K562 (cell line): Measurements from ENCODE around the gene HRCT1. TPM values are rescaled to one million over a fixed set of nuclear protein-coding genes. Genes with fewer than 3 reads are reported as not detected.

Source experiments
- CREM ChIP-seq: IDR thresholded peaks from 2 replicates; pipeline ENCODE4 v1.6.1; 2014; ENCODE audit warnings: antibody characterized with exemption, low read depth
- EP300 ChIP-seq: IDR thresholded peaks from 2 replicates; pipeline ENCODE4 v1.6.1; 2012; ENCODE audit warnings: low read length, improper control_type of control experiment
- KDM5B ChIP-seq: fragments of 200-600 bp; sonication (generic); IDR thresholded peaks from 2 replicates; pipeline ENCODE4 v1.6.1; 2012; ENCODE audit warnings: low read depth, mild to moderate bottlenecking, moderate library complexity, low read length, control low read depth, inconsistent platforms; ENCODE audit not compliant: insufficient replicate concordance
- KLF13 ChIP-seq: fragments of 450-650 bp; IDR thresholded peaks from 2 replicates; pipeline ENCODE4 v1.6.1; 2016; ENCODE audit warnings: missing genetic modification characterization, low read depth, mild to moderate bottlenecking, missing compliant biosample characterization, moderate library complexity, borderline replicate concordance
- KLF6 ChIP-seq: fragments of 250-450 bp; sonication (Bioruptor Pico); IDR thresholded peaks from 2 replicates; pipeline ENCODE4 v1.4.0; 2020; ENCODE audit warnings: mild to moderate bottlenecking, moderate library complexity, borderline replicate concordance
- MYC ChIP-seq, 2 experiments: fragments of 250-450 bp in 1 of 2; sonication (Bioruptor Pico) in 1 of 2; IDR thresholded peaks; 2 replicates each; pipeline versions ENCODE4 v1.5.1 to v1.6.1; 2012 to 2021; ENCODE audit warnings: low read depth in 2 of 2, borderline replicate concordance in 1 of 2, improper control_type of control experiment in 1 of 2, low read length in 1 of 2, mild to moderate bottlenecking in 1 of 2, moderate library complexity in 1 of 2
- NEUROD1 ChIP-seq: fragments of 150-350 bp; IDR thresholded peaks from 2 replicates; pipeline ENCODE4 v1.6.1; 2014; ENCODE audit warnings: borderline replicate concordance, low read length, low read depth; ENCODE audit not compliant: partially characterized antibody
- REST ChIP-seq, 2 experiments: fragments of 450-650 bp; formaldehyde crosslinking in 1 of 2; IDR thresholded peaks; 2 replicates each; pipeline versions ENCODE4 v1.4.0 to v1.6.1; 2014 to 2020; ENCODE audit warnings: mild to moderate bottlenecking in 2 of 2, borderline replicate concordance in 1 of 2, low read depth in 1 of 2
- SFPQ ChIP-seq: fragments of 200-400 bp; formaldehyde crosslinking; IDR thresholded peaks from 2 replicates; pipeline ENCODE4 v1.6.1; 2017; ENCODE audit warnings: mild to moderate bottlenecking, low read depth, low read length, moderate library complexity
- ZNF239 ChIP-seq: fragments of 250-450 bp; sonication (Bioruptor Pico); IDR thresholded peaks from 2 replicates; pipeline ENCODE4 v1.4.0; 2020; ENCODE audit warnings: mild to moderate bottlenecking
- ZNF586 ChIP-seq: fragments of 450-650 bp; formaldehyde crosslinking; conservative IDR thresholded peaks from 2 replicates; pipeline ENCODE4 v1.4.0; 2020; ENCODE audit warnings: mild to moderate bottlenecking, moderate library complexity
- polyA plus RNA-seq, 8 experiments: library from polyadenylated mRNA; depleted of rRNA in 4 of 8; stranded (reverse) in 5 of 8; unstranded in 3 of 8; fragments of >200 nt; fragmentation: Nextera tagmentation in 2 of 8; fragmentation: Illumina TruSeq in 1 of 8; extraction: Ambion mirVana in 2 of 8; extraction: Trizol in 1 of 8; gene quantifications; 2 replicates each; pipeline versions ENCODE4 v1.2.1 to v1.2.3, GENCODE V29; 2011 to 2014; ENCODE audit warnings: inconsistent platforms in 1 of 8, missing spikeins in 1 of 8
- total RNA-seq, 7 experiments: library from RNA; depleted of rRNA in 6 of 7; stranded (reverse); fragments of >200 nt in 6 of 7; fragmentation: Illumina TruSeq in 2 of 7; extraction: Trizol in 2 of 7; gene quantifications; 2 replicates each; pipeline versions ENCODE4 v1.2.1 to v1.2.3, GENCODE V29; 2011 to 2021; ENCODE audit warnings: low replicate concordance in 1 of 7
- TF ChIP-seq, protein P1 (sequence below): fragments of 200-800 bp; sonication (Bioruptor generic); IDR thresholded peaks from 2 replicates; pipeline ENCODE4 v1.6.1; 2017; ENCODE audit warnings: missing genetic modification characterization, missing compliant biosample characterization

HRCT1 gene
- total and polyA plus RNA-seq, 9 of the 15 experiments (the other 6 are each of a cell fraction or from before 2014, with no cell fraction given): 0.40 TPM; not detected in 8

DNA sequence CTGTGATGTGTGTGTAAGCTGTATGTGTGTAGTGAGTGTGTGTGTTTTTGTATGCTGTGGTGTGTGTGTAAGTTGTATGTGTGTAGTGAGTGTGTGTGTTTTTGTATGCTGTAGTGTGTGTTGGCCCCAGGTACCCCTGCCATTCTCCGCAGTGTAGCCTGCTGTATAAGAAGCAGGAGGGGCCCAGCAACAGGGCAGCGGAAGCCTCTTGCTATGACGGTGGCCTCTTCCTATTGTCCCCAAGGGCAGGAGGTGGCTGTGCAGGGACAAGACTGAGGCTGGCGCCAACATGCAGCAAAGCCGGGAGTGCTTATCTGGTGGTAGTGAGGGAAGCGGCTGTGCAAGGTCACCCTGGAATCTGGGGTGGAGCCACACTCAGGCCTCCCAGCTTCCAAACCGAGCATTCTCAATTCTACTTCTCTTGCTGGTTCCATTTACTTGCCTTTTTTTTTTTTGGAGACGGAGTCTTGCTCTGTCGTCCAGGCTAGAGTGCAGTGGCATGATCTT is 8.4 kb downstream of the HRCT1 start (continued):
- TF ChIP-seq, protein P1, sequence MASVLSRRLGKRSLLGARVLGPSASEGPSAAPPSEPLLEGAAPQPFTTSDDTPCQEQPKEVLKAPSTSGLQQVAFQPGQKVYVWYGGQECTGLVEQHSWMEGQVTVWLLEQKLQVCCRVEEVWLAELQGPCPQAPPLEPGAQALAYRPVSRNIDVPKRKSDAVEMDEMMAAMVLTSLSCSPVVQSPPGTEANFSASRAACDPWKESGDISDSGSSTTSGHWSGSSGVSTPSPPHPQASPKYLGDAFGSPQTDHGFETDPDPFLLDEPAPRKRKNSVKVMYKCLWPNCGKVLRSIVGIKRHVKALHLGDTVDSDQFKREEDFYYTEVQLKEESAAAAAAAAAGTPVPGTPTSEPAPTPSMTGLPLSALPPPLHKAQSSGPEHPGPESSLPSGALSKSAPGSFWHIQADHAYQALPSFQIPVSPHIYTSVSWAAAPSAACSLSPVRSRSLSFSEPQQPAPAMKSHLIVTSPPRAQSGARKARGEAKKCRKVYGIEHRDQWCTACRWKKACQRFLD: no peak
- TF ChIP-seq ZNF239 (CRISPR knock-in tag): no peak
- no peak for TF ChIP-seq NEUROD1
- no peak for TF ChIP-seq ZNF586
- no peak for TF ChIP-seq MYC (IDR thresholded peaks at IDR 0.05; ENCODE audit: low read depth, low read length)
- TF ChIP-seq MYC (CRISPR knock-in tag; IDR thresholded peaks at IDR 0.05; ENCODE audit: borderline replicate concordance, low read depth): no peak
- peak; percentile 35; the same call in 1 of the 2 replicates for TF ChIP-seq REST (IDR thresholded peaks at IDR 0.05; ENCODE audit: borderline replicate concordance)
- no peak for TF ChIP-seq REST (CRISPR knock-in tag; IDR thresholded peaks at IDR 0.05; ENCODE audit: low read depth)
- no peak for TF ChIP-seq SFPQ
- peak; percentile 68 for TF ChIP-seq CREM
- TF ChIP-seq KLF13 (tag): no peak
- peak; percentile 9; the same call in 1 of the 2 replicates for TF ChIP-seq KLF6
- peak; percentile 37 for TF ChIP-seq KDM5B
- TF ChIP-seq EP300: peak; percentile 69
